HG03060 (cell line): ENCODE data around the gene LCOR.
"Not testable (repeated sequence)": the region's sequence is repeated elsewhere in the genome, so short reads cannot be mapped to it uniquely, and the experiment has no call there.

Source experiments
- ATAC-seq: cut with Tn5 transposase; IDR thresholded peaks from one replicate; pipeline ENCODE4 v1.9.1; 2021; ENCODE audit warnings: low read depth, moderate number of reproducible peaks; ENCODE audit not compliant: unreplicated experiment

LCOR gene

GRCh38 chr10:96922978-96923948, 91.2 kb downstream of the LCOR start:
- ATAC-seq, result no peak

- no peak for ATAC-seq
These were observed 92.8 kb downstream of the LCOR start for GRCh38 chr10:96924861-96925260.

- ATAC-seq, result no peak
These were observed 98.4 kb downstream of the LCOR start for GRCh38 chr10:96930469-96930868.

GRCh38 chr10:96935148-96935547, 103.0 kb downstream of the LCOR start:
- no peak for ATAC-seq

GRCh38 chr10:96935810-96936209, 103.7 kb downstream of the LCOR start:
- ATAC-seq, result no peak

GRCh38 chr10:96943161-96943560, 111.1 kb downstream of the LCOR start:
- not testable (repeated sequence) for ATAC-seq

GRCh38 chr10:96947036-96947435, 114.9 kb downstream of the LCOR start:
- ATAC-seq, result no peak

- no peak for ATAC-seq
These were observed 117.1 kb downstream of the LCOR start for GRCh38 chr10:96949039-96949683.

- ATAC-seq, result no peak
These were observed 119.9 kb downstream of the LCOR start for GRCh38 chr10:96951954-96952353.

- ATAC-seq, result no peak
These were observed 123.7 kb downstream of the LCOR start for GRCh38 chr10:96955794-96956193.

- ATAC-seq, result no peak
These were observed 126.0 kb downstream of the LCOR start for GRCh38 chr10:96958071-96958470.

GRCh38 chr10:96959733-96960132, 127.6 kb downstream of the LCOR start:
- no peak for ATAC-seq

- ATAC-seq, result no peak
These were observed 128.8 kb downstream of the LCOR start for GRCh38 chr10:96960872-96961271.

- no peak for ATAC-seq
These were observed 132.0 kb downstream of the LCOR start for GRCh38 chr10:96964131-96964530.

- no peak for ATAC-seq
These were observed 135.7 kb downstream of the LCOR start for GRCh38 chr10:96967847-96968246.

GRCh38 chr10:96968682-96969423, 136.8 kb downstream of the LCOR start:
- no peak for ATAC-seq

GRCh38 chr10:96971324-96971723, 139.2 kb downstream of the LCOR start:
- no peak for ATAC-seq

GRCh38 chr10:96972264-96972663, 140.2 kb downstream of the LCOR start:
- ATAC-seq, result no peak

- ATAC-seq, result no peak
These were observed 142.0 kb downstream of the LCOR start for GRCh38 chr10:96973809-96974747.

- no peak for ATAC-seq
These were observed 143.0 kb downstream of the LCOR start for GRCh38 chr10:96975136-96975535.
